22Rv1 (cell line): Measurements from ENCODE around the gene TMEM139.

ENCODE experiments used
- CTCF ChIP-seq: fragments of 450-650 bp; IDR thresholded peaks from 2 replicates; pipeline ENCODE4 v1.5.1; 2017; ENCODE audit warnings: mild to moderate bottlenecking
- ZFX ChIP-seq: fragments of 450-650 bp; IDR thresholded peaks from 2 replicates; pipeline ENCODE4 v1.6.1; 2017; ENCODE audit warnings: antibody characterized with exemption, borderline replicate concordance

DNA sequence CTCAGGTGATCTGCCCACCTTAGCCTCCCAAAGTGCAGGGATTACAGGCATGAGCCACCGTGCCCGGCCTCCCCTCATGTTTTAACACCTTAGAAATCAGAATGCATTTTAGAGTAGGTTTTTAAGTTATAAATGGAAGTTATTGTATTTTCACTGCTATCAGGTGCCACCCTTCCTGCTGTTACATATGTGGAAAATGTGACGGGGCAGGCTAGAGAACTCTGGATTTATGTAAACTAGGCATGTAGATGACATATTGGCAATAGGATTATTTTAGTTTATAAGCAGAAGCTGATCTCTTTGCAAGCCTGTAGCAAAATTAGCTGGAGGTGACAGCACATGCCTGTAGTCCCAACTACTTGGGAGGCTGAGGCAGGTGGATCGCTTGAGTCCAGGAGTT lies 5.5 kb downstream of the TMEM139 start:
- no peak for TF ChIP-seq CTCF
- no peak for TF ChIP-seq ZFX
